Stimulated activated CD4-positive, alpha-beta T cell treated with anti-CD3 and anti-CD28 coated beads, Interleukin-4, amount 100 ng/mL, for 4 hours (primary cell): ENCODE data around the gene LGMN.
A peak's percentile ranks its signal among the peaks of the same experiment; 100 is the strongest.
"Not testable (repeated sequence)": the region's sequence is repeated elsewhere in the genome, so short reads cannot be mapped to it uniquely, and the experiment has no call there.

Experiments
- DNase-seq, 2 experiments: peaks; one replicate each; pipeline ENCODE4 v3.0.0-alpha.2; 2020

Gene LGMN

GRCh38 chr14:92692822-92693226 lies 55.6 kb downstream of the LGMN start:
- no peak for DNase-seq

DNA sequence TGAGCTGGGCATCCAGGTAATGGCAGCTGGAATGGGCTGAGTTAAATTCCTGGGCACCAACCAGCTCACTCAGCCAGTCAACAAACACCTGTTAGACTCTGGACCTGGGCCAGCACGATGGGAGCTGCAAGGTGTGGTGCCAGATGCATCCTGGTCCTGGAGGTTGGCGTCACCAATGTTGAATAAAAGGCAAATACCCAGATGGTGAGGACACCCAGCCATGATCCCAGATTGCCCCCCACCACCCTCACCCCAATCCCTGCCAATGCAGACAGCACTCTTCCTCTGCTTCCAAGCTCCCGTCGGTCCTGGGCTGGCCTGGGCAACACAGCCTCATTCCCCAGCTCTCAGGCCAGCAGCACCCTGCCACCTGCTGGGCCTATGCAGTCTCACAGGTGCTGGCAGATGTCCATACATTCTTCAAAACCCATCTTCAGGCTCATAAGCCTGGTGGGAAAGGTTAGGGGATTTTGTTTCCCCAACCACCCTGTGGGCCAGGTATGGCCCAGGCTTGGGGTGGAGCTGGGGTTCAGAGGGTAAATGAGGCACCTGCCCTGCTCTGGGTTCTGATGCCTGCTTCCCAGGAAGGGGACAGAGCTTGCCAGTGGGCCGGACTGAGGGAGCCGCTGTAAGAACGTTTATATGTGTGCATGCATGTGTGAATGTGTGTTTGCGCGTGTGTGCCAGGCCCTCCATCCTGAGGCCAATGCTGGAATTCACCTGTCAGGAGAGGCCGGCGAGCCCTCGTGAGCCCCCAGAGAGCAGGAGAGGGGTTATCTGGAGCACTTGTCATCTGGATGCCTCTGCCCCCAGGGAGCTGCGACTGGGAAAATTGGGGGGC lies 58.0 kb downstream of the LGMN start:
- DNase-seq: no peak

DNA sequence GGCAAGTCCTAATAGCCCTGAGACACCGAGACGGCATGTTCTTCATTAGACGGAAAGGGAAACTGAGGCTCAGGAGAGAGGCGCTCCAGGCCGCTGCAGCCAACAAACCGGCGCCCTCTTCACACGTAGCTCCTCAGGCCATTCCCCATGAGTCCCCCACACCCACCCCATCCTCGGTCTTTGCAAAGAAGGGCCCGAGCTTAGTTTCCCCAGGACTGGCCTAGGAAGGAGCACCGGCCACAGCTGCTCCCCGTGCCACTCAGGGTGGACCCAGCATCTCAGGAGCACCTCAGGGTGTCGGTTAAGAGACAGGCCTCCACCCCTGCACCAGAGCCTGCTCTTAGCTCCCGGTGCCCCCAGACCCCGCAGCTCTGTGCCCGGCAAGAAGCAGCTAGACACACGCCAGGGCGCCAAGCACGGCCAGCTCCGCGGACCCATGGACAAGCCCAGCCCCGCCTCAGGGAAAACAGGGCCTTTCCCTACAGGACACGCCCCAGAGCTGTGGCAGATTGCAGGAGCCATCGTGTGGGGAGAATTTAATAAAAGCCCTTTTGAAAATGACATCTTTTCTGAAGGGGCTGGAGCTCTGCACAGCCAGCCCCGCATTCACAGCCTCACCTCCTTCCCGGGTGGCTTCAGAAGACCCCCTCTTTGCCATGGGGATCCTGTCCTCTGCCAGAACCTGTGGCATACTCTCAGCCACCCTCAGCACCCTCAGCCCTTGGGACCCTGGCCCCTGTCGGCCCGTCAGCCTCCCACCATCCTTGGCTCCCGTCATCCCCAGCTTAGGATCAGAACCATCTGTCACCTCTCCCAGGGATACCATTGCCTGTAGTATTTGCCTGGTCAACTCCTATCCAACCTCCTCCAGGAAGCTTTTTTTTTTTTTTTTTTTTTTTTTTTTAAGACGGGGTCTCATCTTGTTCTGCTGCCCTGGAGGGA lies 59.7 kb downstream of the LGMN start:
- DNase-seq: no peak

DNA sequence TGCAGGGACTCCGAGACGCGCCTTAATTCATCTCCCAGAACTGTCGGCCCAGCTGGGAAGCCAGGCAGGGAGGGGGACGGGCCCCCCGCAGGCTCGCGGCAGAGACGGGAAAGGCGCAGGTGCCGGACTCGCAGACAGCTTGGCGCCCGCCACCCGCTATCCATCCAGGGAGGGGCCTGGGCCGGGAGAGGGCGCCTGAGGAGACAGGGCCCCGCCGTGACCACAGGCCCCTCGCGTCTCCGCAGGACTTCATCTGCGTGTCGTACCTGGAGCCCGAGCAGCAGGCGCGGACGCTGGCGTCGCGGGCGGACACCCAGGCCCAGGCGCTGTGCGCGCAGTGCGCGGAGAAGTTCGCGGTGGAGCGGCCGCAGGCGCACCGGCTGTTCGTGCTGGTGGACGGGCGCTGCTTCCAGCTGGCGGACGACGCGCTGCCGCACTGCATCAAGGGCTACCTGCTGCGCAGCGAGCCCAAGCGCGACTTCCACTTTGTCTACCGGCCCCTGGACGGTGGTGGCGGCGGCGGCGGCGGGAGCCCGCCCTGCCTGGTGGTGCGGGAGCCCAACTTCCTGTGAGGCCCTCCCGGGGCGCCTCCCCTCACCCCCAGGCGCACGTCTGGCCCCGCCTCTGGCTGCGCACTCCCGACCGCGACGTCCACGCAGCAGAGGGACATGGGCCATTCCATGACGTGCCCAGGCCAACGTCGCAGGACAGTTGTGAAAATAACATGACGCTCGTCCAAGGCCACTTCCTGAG lies 60.6 kb downstream of the LGMN start:
- DNase-seq: no peak

DNA sequence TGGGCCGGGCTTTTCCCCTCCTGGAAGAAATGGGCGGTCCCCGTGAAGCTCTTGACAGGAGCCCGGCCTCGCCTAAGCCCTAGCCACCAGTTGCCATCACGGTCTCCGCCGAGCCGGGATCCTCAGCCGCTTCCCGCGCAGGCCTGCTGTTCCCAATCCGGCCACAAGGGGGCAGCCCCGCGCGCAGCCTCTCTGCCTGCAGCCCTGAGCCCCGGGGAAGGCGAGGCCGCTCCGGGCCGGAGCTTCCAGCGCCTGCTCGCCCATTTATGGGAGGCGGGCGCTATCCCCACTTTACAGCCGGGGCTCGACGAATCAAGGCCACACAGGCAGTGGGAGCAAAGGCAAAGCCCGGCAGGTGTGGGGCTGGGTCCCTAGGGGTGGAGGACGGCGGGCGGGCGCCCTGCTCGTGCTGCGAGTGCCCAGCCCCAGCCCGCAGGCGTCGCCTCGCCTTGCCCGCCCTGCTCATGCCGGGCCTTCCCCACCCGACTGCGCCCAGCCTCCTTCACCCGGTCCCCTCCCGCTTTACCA lies 61.5 kb downstream of the LGMN start:
- peak; percentile 21 to 67 for DNase-seq

DNA sequence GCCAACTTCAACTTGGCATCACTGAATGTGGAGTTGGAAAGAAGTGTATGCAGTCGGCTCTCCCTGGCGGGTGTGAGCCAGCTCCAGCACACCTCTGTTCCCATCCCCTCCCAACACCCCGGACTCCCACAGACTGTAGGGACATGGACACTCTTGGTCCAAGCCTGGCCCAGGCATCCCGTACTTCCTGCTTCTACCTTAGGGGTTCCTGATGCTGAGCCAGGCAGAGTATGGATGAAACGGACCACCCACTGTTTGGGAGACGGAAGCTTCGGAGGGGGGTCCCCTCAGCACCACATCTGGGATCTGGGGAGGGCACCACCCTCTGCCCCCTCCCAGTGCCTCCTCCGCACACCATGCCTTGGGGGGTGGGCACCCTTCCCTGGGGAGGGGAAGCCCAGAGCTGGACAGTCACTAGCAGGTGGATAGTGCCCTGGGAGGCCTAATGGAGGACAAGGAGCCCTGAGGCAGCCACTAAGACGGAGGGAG lies 62.0 kb downstream of the LGMN start:
- DNase-seq: no peak

DNA sequence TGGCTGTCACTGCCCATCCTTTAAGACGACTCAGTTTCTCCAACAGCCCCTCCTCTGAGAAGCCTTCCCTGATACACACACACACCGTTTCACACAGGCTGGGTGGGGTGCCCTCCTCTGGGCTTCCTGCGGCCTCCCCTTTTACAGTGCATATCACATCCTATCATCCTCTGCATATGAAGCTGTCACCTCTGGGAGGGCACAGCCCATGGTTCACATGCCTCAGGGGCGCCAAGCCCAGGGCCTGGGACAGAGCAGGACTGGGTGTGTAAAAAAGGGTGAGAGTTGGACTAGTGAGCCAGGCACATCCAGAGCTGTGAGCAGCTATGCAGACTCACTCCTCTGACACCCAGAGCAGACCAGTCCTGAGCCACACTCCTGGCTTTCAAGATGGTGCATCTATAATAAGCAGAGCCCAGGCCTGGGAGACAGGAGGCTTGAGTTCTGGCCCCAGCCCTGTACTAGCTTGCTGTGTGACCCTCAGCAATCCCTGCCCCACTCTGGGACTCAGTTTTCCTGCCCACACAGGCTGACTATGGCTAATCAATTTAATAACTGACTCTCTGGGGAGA lies 62.6 kb downstream of the LGMN start:
- no peak for DNase-seq

DNA sequence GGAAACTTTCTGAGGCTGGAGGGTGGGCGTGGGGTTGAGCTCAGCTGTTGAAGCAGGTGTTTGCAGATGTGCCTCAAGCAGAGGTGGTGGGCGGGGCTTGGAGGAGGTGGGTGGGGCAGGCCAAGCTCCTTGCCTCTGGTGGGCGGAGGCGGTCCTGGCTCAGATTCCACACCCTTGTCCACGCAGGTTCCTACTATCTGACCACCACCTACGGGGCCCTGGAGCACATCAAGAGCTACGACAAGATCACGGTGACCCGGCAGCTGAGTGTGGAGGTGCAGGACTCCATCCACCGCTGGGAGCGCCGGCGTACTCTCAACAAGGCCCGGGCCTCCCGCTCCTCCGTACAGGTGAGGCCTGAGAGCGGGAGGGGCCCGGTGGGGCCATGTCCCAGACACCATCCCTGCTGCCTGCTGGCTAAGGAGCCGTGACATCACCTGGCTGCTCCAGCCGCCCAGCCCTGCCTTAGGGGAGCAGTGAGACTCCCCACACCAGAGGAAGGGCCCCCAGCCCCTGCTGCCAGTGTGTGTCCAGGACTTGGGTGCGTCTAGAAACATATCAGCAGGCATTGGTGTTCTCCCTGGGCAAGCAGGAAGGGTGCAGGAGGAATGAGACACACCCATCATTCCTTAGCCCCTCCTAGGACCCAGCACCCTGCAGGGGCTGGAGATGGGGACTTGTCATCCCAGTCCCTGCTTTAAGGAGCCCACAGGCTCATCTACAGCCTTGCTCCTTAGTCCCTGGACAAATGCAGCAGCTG lies 63.4 kb downstream of the LGMN start:
- no peak for DNase-seq

- DNase-seq: no peak
Measured at GRCh38 chr14:92683041-92683440, 65.4 kb downstream of the LGMN start.

- DNase-seq: peak; percentile 68 to 73
Measured at GRCh38 chr14:92680781-92681650, 67.4 kb downstream of the LGMN start.

DNA sequence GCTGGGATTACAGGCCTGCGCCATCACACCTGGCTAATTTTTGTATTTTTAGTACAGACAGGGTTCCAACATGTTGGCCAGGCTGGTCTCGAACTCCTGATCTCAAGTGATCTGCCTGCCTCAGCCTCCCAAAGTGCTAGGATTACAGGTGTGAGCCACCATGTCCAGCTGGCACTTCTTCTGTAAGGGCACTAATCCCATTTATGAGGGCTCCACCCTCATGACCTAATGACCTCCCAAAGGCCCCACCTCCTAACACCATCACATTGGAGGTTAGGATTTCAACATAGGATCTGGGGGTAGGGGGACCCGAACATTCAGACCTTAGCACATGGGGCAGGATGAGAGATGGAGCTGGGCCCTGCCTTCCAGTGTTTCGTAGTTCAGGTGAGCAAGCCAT lies 68.1 kb downstream of the LGMN start:
- DNase-seq: not testable (repeated sequence)

- DNase-seq: no peak
Measured at GRCh38 chr14:92679246-92679645, 69.2 kb downstream of the LGMN start.

GRCh38 chr14:92678766-92679165 lies 69.7 kb downstream of the LGMN start:
- no peak for DNase-seq

DNA sequence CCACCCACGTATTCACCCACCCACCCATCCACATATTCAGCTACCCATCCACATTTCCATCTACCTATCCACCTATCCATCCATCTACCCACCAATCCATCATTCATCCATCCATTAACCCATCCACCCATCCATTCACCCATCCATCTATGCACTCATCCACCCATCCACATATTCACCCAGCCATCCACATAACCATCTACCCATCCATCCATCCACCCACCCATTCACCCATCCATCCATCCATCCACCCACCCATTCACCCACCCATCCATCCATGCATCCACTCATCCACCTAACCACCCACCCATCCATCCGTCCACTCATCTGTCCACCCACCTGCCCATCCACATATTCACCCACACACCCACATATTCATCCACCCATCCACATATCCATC lies 70.5 kb downstream of the LGMN start:
- DNase-seq: no peak

GRCh38 chr14:92677087-92677668 lies 71.2 kb downstream of the LGMN start:
- DNase-seq: no peak

- DNase-seq: no peak
Measured at GRCh38 chr14:92676403-92677086, 71.9 kb downstream of the LGMN start.

DNA sequence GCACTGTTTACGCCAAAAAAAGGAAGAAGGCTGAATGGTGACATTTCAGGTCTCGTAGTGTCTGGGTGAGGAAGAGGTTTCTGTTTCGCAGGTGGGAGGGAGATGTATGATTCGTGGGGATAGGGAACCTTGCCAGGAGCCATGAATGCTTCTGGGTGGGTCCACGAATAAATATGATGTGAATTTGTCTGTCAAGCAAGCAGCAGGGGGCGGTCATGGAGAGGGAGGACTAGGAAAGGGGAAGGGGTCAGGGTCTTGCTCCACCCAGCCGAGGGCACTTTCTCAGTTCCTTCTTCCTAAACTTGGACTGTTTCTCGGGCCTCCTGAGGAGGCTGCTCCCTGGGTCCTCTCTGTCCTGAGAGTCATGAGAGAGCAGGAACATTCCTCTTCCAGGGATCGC lies 72.5 kb downstream of the LGMN start:
- DNase-seq: no peak

DNA sequence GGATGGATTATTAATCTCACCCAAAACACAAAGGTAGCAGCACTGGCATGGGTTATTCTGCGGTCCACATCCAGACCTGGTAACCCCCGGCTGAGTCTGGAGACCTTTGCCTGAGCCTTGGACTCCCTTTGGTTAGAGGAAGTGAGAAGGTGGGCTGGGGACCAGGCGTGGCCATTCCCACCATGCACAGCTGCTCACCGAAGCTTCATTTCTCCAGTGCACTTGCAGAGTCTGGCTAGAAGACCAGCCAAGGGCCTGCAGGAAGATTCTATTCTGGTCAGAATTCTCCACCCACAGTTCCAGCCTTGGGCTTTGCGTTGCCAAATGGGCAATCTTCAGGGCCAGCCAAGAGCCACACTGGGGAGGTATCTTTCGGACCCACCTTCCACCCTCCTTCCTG lies 73.0 kb downstream of the LGMN start:
- DNase-seq: no peak

GRCh38 chr14:92673601-92674150 lies 74.8 kb downstream of the LGMN start:
- no peak for DNase-seq
